BJ (cell line): ENCODE measurements around the gene AOPEP. TPM values are rescaled to one million over a fixed set of nuclear protein-coding genes. Genes with fewer than 3 reads are reported as not detected.
"Not testable (repeated sequence)": the region's sequence is repeated elsewhere in the genome, so short reads cannot be mapped to it uniquely, and the experiment has no call there.

Experiments used
- CTCF ChIA-PET: fragments of 350-600 bp; formaldehyde crosslinking; extraction: SDS; loops from one replicate; lab custom pipeline; 2021; ENCODE audit warnings: antibody characterized with exemption, inconsistent platforms; lab: Yijun Ruan, JAX
- POLR2A ChIA-PET: fragments of 300-600 bp; sonication (Branson Sonifier 250); formaldehyde crosslinking; extraction: SDS; loops from one replicate; lab custom pipeline; 2021; ENCODE audit warnings: antibody characterized with exemption; lab: Charles Lee
- DNase-seq: peaks from one replicate; pipeline ENCODE4 v3.0.0-alpha.2; 2011; ENCODE audit warnings: low read depth
- H3K27me3 ChIP-seq: 2 replicates; pipeline ENCODE4 v1.6.0; 2011; ENCODE audit warnings: low read length; ENCODE audit not compliant: control insufficient read depth, insufficient read depth
- H3K36me3 ChIP-seq: 2 replicates; pipeline ENCODE4 v1.5.1; 2011; ENCODE audit warnings: low read length; ENCODE audit not compliant: control insufficient read depth, insufficient read depth
- H3K4me3 ChIP-seq: 2 replicates; pipeline ENCODE4 v1.5.1; 2011; ENCODE audit warnings: low read depth, mild to moderate bottlenecking, control low read depth, low read length
- polyA plus RNA-seq: library from polyadenylated mRNA; depleted of rRNA; stranded (reverse); fragments of >200 nt; gene quantifications from 2 replicates; pipeline ENCODE4 v1.2.3, GENCODE V29; 2011
- TF ChIP-seq, protein P1 (sequence below): IDR thresholded peaks from 2 replicates; pipeline ENCODE4 v1.5.1; 2011; ENCODE audit warnings: low read depth, mild to moderate bottlenecking, control low read depth, inconsistent platforms, low read length, moderate library complexity; ENCODE audit not compliant: insufficient read depth

Gene AOPEP
- polyA plus RNA-seq, 1 experiment, result 52.1 TPM

GRCh38 chr9:94936419-94936818 lies 209.9 kb downstream of the AOPEP start:
- ChIA-PET POLR2A (no interaction called here), CTCF (interaction anchor here (1.2 kb wide), 2 partner anchors 9 to 14 kb away, joined by 3 to 5 read pairs; no protein-coding TSS in a partner anchor)
- no peaks in the 10 kb centered on the region for H3K27me3 ChIP-seq
- 0 out of 2 replicates have a peak, but pooled peaks cover 1% of the 10 kb centered on the region for H3K36me3 ChIP-seq
- no peak overlapping the region for H3K4me3 ChIP-seq
- TF ChIP-seq, protein P1, sequence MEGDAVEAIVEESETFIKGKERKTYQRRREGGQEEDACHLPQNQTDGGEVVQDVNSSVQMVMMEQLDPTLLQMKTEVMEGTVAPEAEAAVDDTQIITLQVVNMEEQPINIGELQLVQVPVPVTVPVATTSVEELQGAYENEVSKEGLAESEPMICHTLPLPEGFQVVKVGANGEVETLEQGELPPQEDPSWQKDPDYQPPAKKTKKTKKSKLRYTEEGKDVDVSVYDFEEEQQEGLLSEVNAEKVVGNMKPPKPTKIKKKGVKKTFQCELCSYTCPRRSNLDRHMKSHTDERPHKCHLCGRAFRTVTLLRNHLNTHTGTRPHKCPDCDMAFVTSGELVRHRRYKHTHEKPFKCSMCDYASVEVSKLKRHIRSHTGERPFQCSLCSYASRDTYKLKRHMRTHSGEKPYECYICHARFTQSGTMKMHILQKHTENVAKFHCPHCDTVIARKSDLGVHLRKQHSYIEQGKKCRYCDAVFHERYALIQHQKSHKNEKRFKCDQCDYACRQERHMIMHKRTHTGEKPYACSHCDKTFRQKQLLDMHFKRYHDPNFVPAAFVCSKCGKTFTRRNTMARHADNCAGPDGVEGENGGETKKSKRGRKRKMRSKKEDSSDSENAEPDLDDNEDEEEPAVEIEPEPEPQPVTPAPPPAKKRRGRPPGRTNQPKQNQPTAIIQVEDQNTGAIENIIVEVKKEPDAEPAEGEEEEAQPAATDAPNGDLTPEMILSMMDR, result no peak
- DNase-seq, result no peak

DNA sequence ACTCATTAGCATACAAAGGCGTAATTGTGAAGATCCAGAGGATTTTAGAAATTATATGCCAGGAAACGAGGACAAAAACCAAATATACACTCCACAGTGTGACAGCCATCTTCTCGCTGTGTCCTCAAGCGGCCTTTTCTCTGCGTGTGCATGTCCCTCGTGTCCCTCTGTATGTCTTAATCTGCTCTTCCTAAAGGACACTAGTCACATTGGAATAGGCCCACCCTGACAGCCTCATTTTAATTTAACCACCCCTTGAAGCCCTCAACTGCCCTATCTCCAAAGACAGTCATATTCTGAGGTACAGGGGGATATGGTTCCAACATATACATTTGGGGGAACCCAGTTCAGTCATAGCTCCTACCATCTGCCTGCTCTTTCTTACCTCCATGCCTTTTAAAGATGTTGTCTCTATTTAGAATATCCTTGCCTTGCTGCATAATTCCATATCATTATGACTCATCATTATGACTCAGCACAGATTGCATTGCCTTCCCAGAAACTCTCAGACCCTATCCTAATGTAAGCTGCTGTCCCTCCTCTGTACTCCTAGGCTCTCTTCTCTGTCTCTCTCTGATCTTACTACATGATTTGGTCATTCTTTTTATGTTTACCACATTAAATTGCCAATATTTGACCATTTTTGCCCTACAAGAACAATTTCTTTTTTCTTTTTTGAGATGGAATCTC lies 210.9 kb downstream of the AOPEP start:
- DNase-seq, result peak; percentile 76
- no peak overlapping the region for H3K4me3 ChIP-seq
- POLR2A ChIA-PET, result interaction anchor here (0.8 kb wide), 1 partner anchor 15 kb away, joined by 3 read pairs; no protein-coding TSS in a partner anchor
- H3K27me3 ChIP-seq, result no peaks in the 10 kb centered on the region
- CTCF ChIA-PET, result interaction anchor here (0.9 to 1.2 kb wide), 3 partner anchors 12 to 13 kb away, joined by 3 to 5 read pairs (median 3); no protein-coding TSS in a partner anchor
- TF ChIP-seq, protein P1, result no peak
- 0 out of 2 replicates have a peak, but pooled peaks cover 1% of the 10 kb centered on the region for H3K36me3 ChIP-seq

GRCh38 chr9:94938384-94938783 lies 211.9 kb downstream of the AOPEP start:
- TF ChIP-seq, protein P1, result no peak
- Histone ChIP-seq H3K36me3 (0 out of 2 replicates have a peak, but pooled peaks cover 1% of the 10 kb centered on the region), H3K27me3 (no peaks in the 10 kb centered on the region), H3K4me3 (no peak overlapping the region)
- POLR2A ChIA-PET, result no interaction called here
- no peak for DNase-seq
- CTCF ChIA-PET, result interaction anchor here (0.9 to 1.2 kb wide), 2 partner anchors 13 to 14 kb away, joined by 3 read pairs; no protein-coding TSS in a partner anchor

- DNase-seq, POLR2A ChIA-PET, H3K4me3 ChIP-seq, H3K27me3 ChIP-seq, CTCF ChIA-PET, H3K36me3 ChIP-seq: not testable (repeated sequence)
Measured at GRCh38 chr9:94940296-94940695, 213.8 kb downstream of the AOPEP start.

GRCh38 chr9:94941211-94941875 lies 214.8 kb downstream of the AOPEP start:
- POLR2A ChIA-PET, result no interaction called here
- Histone ChIP-seq H3K36me3 (no peaks in the 10 kb centered on the region), H3K27me3 (no peaks in the 10 kb centered on the region), H3K4me3 (no peak overlapping the region)
- DNase-seq, result no peak
- TF ChIP-seq, protein P1, result no peak
- CTCF ChIA-PET, result no interaction called here
